ENCODE data around the gene RNF123. TPM values are rescaled to one million over a fixed set of nuclear protein-coding genes. Genes with fewer than 3 reads are reported as not detected.

The RNF123 gene
- total and polyA plus RNA-seq, 10 of the 15 experiments (the other 5 are each of a cell fraction or from before 2014, with no cell fraction given): 4.2 to 31.5 (median 17.6) TPM

- Histone ChIP-seq H3K4me3 (no peak overlapping the region), H3K27ac (ENCODE audit: control insufficient read depth, insufficient read depth) (no peak overlapping the region), H3K36me3 (ENCODE audit: control insufficient read depth in 2 of 2, insufficient read depth in 2 of 2, low read length in 1 of 2) (no peaks in the 10 kb centered on the region), H3K9me3 (replicated peaks; ENCODE audit: control insufficient read depth, insufficient read depth, low read length) (no peaks in the 10 kb centered on the region), H4K20me1 (ENCODE audit: control insufficient read depth, insufficient read depth) (no peaks in the 10 kb centered on the region), H3K4me2 (ENCODE audit: control insufficient read depth, insufficient read depth) (no peak overlapping the region), H3K27me3 (replicated peaks in 1 of 2; ENCODE audit: control insufficient read depth in 2 of 2, insufficient read depth in 2 of 2, low read length in 1 of 2) (no peaks in the 10 kb centered on the region), H3K9ac (ENCODE audit: control insufficient read depth, insufficient read depth, low read length) (no peak overlapping the region), H2AFZ (ENCODE audit: control insufficient read depth, low read depth, low read length) (no peak overlapping the region), H3K4me1 (ENCODE audit: control insufficient read depth, insufficient read depth, low read length) (no peaks in the 10 kb centered on the region), H3K79me2 (ENCODE audit: control insufficient read depth, insufficient read depth, low read length) (no peaks in the 10 kb centered on the region)
- WGBS (ENCODE audit: insufficient coverage, insufficient replicate concordance, low lambda C conversion rate, missing lambda C conversion rate): 68% methylated on average over 25 of the region's 25 CpGs
- ATAC-seq (no peak), FAIRE-seq (no peak), DNase-seq (ENCODE audit: low read depth, low spot score) (no peak)
- CTCF ChIA-PET: interaction anchor here (1.0 kb wide), 1 partner anchor 128 kb away, joined by 3 read pairs; no protein-coding TSS in a partner anchor
- in situ Hi-C loops (cut with MboI) (no loop called here), intact Hi-C loops (cut with micrococcal nuclease; ENCODE audit: unreplicated experiment) (no loop called here)
- TF ChIP-seq USF2 (IDR thresholded peaks at IDR 0.05; ENCODE audit: borderline replicate concordance, low read depth, low read length) (no peak), E2F4 (IDR thresholded peaks at IDR 0.05; ENCODE audit: low read depth, low read length) (no peak), BRCA1 (IDR thresholded peaks at IDR 0.05; ENCODE audit: low read depth, low read length) (no peak), E4F1 (IDR thresholded peaks at IDR 0.05; ENCODE audit: borderline replicate concordance, partially characterized antibody) (no peak), EZH2 (IDR thresholded peaks at IDR 0.05; ENCODE audit: borderline replicate concordance, control insufficient read depth, low read depth, low read length) (no peak), EP300 (IDR thresholded peaks at IDR 0.05; ENCODE audit: borderline replicate concordance in 1 of 2, control insufficient read depth in 1 of 2, low read depth in 2 of 2, low read length in 2 of 2) (no peak), MTA2 (IDR thresholded peaks at IDR 0.05; ENCODE audit: low read depth) (no peak), KAT2A (conservative IDR thresholded peaks at IDR 0.05; ENCODE audit: control insufficient read depth, low read depth, low read length) (no peak), FOS (IDR thresholded peaks at IDR 0.05; ENCODE audit: borderline replicate concordance, extremely low read depth, insufficient read length) (no peak), CREM (IDR thresholded peaks at IDR 0.05; ENCODE audit: low read depth) (no peak), PML (IDR thresholded peaks at IDR 0.05; ENCODE audit: low read length) (no peak), SIN3A (IDR thresholded peaks at IDR 0.05; ENCODE audit: low read depth, low read length) (no peak), MEF2A (IDR thresholded peaks at IDR 0.05; ENCODE audit: insufficient read depth, low read depth, low read length) (no peak)
- RAD21 ChIA-PET (ENCODE audit: unreplicated experiment): no interaction called here
- SMC1A ChIA-PET (ENCODE audit: uncharacterized antibody, unreplicated experiment): no interaction called here
- BruUV-seq (replicated peaks): no TSS peak
- POLR2A ChIA-PET: no interaction called here
Measured at GRCh38 chr3:49667701-49668413, 21.5 kb upstream of the RNF123 start.
